Stimulated activated naive CD4-positive, alpha-beta T cell (primary cell): ENCODE results near the gene CAMK2N1.
"Not testable (repeated sequence)": the region's sequence is repeated elsewhere in the genome, so short reads cannot be mapped to it uniquely, and the experiment has no call there.

Source experiments
- DNase-seq, 6 experiments: peaks; one replicate each; lab custom pipeline; 2025; lab: John Stamatoyannopoulos, UW

Gene CAMK2N1

GRCh38 chr1:20496725-20497383 lies 10.8 kb upstream of the CAMK2N1 start:
- DNase-seq: not testable (repeated sequence)

- no peak for DNase-seq
Measured at GRCh38 chr1:20496241-20496661, 10.2 kb upstream of the CAMK2N1 start.

GRCh38 chr1:20495661-20496060 lies 9.7 kb upstream of the CAMK2N1 start:
- no peak for DNase-seq

GRCh38 chr1:20494609-20495311 lies 8.8 kb upstream of the CAMK2N1 start:
- DNase-seq: no peak

- peak; percentile 60 to 85 (median 77) for DNase-seq
Measured at GRCh38 chr1:20493839-20494608, 8.0 kb upstream of the CAMK2N1 start.

- DNase-seq: no peak
Measured at GRCh38 chr1:20493309-20493708, 7.3 kb upstream of the CAMK2N1 start.

GRCh38 chr1:20492751-20493150 lies 6.7 kb upstream of the CAMK2N1 start:
- no peak for DNase-seq

- no peak for DNase-seq
Measured at GRCh38 chr1:20491866-20492265, 5.9 kb upstream of the CAMK2N1 start.

GRCh38 chr1:20491178-20491577 lies 5.2 kb upstream of the CAMK2N1 start:
- DNase-seq: no peak

GRCh38 chr1:20487236-20487590 lies 1.2 kb upstream of the CAMK2N1 start:
- no peak for DNase-seq

- no peak for DNase-seq
Measured at GRCh38 chr1:20486457-20487235, 636 bp upstream of the CAMK2N1 start.

GRCh38 chr1:20484519-20485462 lies 1.2 kb downstream of the CAMK2N1 start:
- DNase-seq: peak in 1 of 6 experiments; percentile 12

GRCh38 chr1:20483833-20484518 lies 2.0 kb downstream of the CAMK2N1 start:
- DNase-seq: no peak

- no peak for DNase-seq
Measured at GRCh38 chr1:20483098-20483832, 2.7 kb downstream of the CAMK2N1 start.

GRCh38 chr1:20481643-20482498 lies 4.1 kb downstream of the CAMK2N1 start:
- no peak for DNase-seq

GRCh38 chr1:20480951-20481617 lies 4.9 kb downstream of the CAMK2N1 start:
- no peak for DNase-seq

GRCh38 chr1:20480243-20480944 lies 5.6 kb downstream of the CAMK2N1 start:
- no peak for DNase-seq

- DNase-seq: no peak
Measured at GRCh38 chr1:20479840-20480239, 6.2 kb downstream of the CAMK2N1 start.
